HG02981 (cell line): ENCODE results near the gene COBL.

Experiments used
- ATAC-seq: cut with Tn5 transposase; IDR thresholded peaks from one replicate; pipeline ENCODE4 v1.9.1; 2021; ENCODE audit warnings: mild to moderate bottlenecking, moderate library complexity; ENCODE audit not compliant: unreplicated experiment

COBL gene

GRCh38 chr7:51276091-51276605 lies 40.5 kb downstream of the COBL start:
- no peak for ATAC-seq

- no peak for ATAC-seq
These were observed 41.1 kb downstream of the COBL start for GRCh38 chr7:51275532-51275931.

- no peak for ATAC-seq
These were observed 41.7 kb downstream of the COBL start for GRCh38 chr7:51274955-51275354.

GRCh38 chr7:51274001-51274400 lies 42.6 kb downstream of the COBL start:
- ATAC-seq = no peak

- ATAC-seq = no peak
These were observed 43.2 kb downstream of the COBL start for GRCh38 chr7:51273360-51273759.

- ATAC-seq = no peak
These were observed 45.6 kb downstream of the COBL start for GRCh38 chr7:51270965-51271364.

- ATAC-seq = no peak
These were observed 46.7 kb downstream of the COBL start for GRCh38 chr7:51269911-51270310.

GRCh38 chr7:51269321-51269720 lies 47.3 kb downstream of the COBL start:
- ATAC-seq = no peak

GRCh38 chr7:51268859-51269258 lies 47.8 kb downstream of the COBL start:
- no peak for ATAC-seq

- no peak for ATAC-seq
These were observed 49.4 kb downstream of the COBL start for GRCh38 chr7:51267169-51267568.

- no peak for ATAC-seq
These were observed 51.3 kb downstream of the COBL start for GRCh38 chr7:51265066-51265907.

- ATAC-seq = no peak
These were observed 52.8 kb downstream of the COBL start for GRCh38 chr7:51263631-51264484.

GRCh38 chr7:51262796-51263531 lies 53.6 kb downstream of the COBL start:
- no peak for ATAC-seq

- ATAC-seq = no peak
These were observed 54.4 kb downstream of the COBL start for GRCh38 chr7:51261950-51262795.

GRCh38 chr7:51261117-51261835 lies 55.3 kb downstream of the COBL start:
- ATAC-seq = no peak

GRCh38 chr7:51260516-51260915 lies 56.1 kb downstream of the COBL start:
- ATAC-seq = no peak

- no peak for ATAC-seq
These were observed 56.8 kb downstream of the COBL start for GRCh38 chr7:51259766-51260165.

- no peak for ATAC-seq
These were observed 59.7 kb downstream of the COBL start for GRCh38 chr7:51256916-51257315.

GRCh38 chr7:51256209-51256781 lies 60.3 kb downstream of the COBL start:
- ATAC-seq = no peak
